NCI-H2227 treated with DMSO at 0.1 percent for 48 hours (cell line): ENCODE results near the gene ZFP82.

ENCODE experiments used
- DNase-seq: peaks from one replicate; lab custom pipeline; 2025; lab: John Stamatoyannopoulos, UW

ZFP82 gene

GRCh38 chr19:36418287-36419001 is at the start of gene ZFP82:
ZFP82 (minus strand) TSS chr19:36418644; CDS start chr19:36409789, 8,855 bp downstream.
- DNase-seq, result peak; percentile 97

GRCh38 chr19:36460046-36460445 is 41.6 kb upstream of the ZFP82 start:
- DNase-seq, result no peak

- DNase-seq, result no peak
These were observed 38.4 kb upstream of the ZFP82 start for GRCh38 chr19:36456831-36457230.

- no peak for DNase-seq
These were observed 30.7 kb upstream of the ZFP82 start for GRCh38 chr19:36449059-36449670.

GRCh38 chr19:36441339-36441738 is 22.9 kb upstream of the ZFP82 start:
- no peak for DNase-seq

- DNase-seq, result peak; percentile 38
These were observed 18.1 kb upstream of the ZFP82 start for GRCh38 chr19:36436531-36436930.

GRCh38 chr19:36423925-36424324 is 5.5 kb upstream of the ZFP82 start:
- DNase-seq, result no peak

GRCh38 chr19:36421749-36422481 is 3.5 kb upstream of the ZFP82 start:
- DNase-seq, result peak; percentile 76

- DNase-seq, result peak; percentile 77
These were observed 2.7 kb upstream of the ZFP82 start for GRCh38 chr19:36420961-36421748.

- no peak for DNase-seq
These were observed 625 bp downstream of the ZFP82 start for GRCh38 chr19:36417752-36418286.

- DNase-seq, result no peak
These were observed 8.6 kb downstream of the ZFP82 start for GRCh38 chr19:36409841-36410240.

- DNase-seq, result no peak
These were observed 10.3 kb downstream of the ZFP82 start for GRCh38 chr19:36408101-36408500.

GRCh38 chr19:36404498-36404897 is 13.9 kb downstream of the ZFP82 start:
- no peak for DNase-seq

- no peak for DNase-seq
These were observed 17.0 kb downstream of the ZFP82 start for GRCh38 chr19:36401475-36401874.

GRCh38 chr19:36398571-36398970 is 19.9 kb downstream of the ZFP82 start:
- DNase-seq, result no peak

- DNase-seq, result no peak
These were observed 25.3 kb downstream of the ZFP82 start for GRCh38 chr19:36392916-36393673.

- no peak for DNase-seq
These were observed 39.0 kb downstream of the ZFP82 start for GRCh38 chr19:36379510-36379819.

GRCh38 chr19:36378625-36379509 is 39.6 kb downstream of the ZFP82 start, which contains the start of gene ZFP14:
ZFP14 (minus strand) TSS chr19:36379201; CDS start chr19:36367892, 11,309 bp downstream.
- peak; percentile 99 for DNase-seq

- no peak for DNase-seq
These were observed 40.8 kb downstream of the ZFP82 start for GRCh38 chr19:36377541-36378178.
